Endothelial cell of umbilical vein (primary cell): ENCODE data around the gene DHRS4.
"Not testable (repeated sequence)": the region's sequence is repeated elsewhere in the genome, so short reads cannot be mapped to it uniquely, and the experiment has no call there.

Experiments
- EZH2 ChIP-seq: IDR thresholded peaks from 2 replicates; pipeline ENCODE4 v1.6.1; 2012; ENCODE audit warnings: borderline replicate concordance, low read depth, mild to moderate bottlenecking, moderate library complexity, low read length, inconsistent platforms; ENCODE audit not compliant: severe bottlenecking
- GATA2 ChIP-seq: IDR thresholded peaks from 2 replicates; pipeline ENCODE4 v1.7.0; 2011; ENCODE audit warnings: low read depth, mild to moderate bottlenecking, moderate library complexity, mixed read lengths, low read length; ENCODE audit not compliant: insufficient read length, insufficient read depth
- JUN ChIP-seq: IDR thresholded peaks from 2 replicates; pipeline ENCODE4 v1.6.1; 2011; ENCODE audit warnings: borderline replicate concordance, low read depth; ENCODE audit not compliant: insufficient read length, insufficient read depth
- MYC ChIP-seq: IDR thresholded peaks from one replicate; pipeline ENCODE4 v1.6.1; 2011; ENCODE audit warnings: mild to moderate bottlenecking, low read depth, low read length
- POLR2A ChIP-seq: IDR thresholded peaks from 2 replicates; pipeline ENCODE4 v1.6.1; 2012; ENCODE audit warnings: low read depth, mild to moderate bottlenecking, control low read depth, low read length
- POLR2AphosphoS5 ChIP-seq: IDR thresholded peaks from 2 replicates; pipeline ENCODE4 v1.6.1; 2012; ENCODE audit warnings: low read depth, mild to moderate bottlenecking, control low read depth, low read length, moderate library complexity; ENCODE audit not compliant: insufficient read depth
- TF ChIP-seq, protein P1 (sequence below), 2 donors: IDR thresholded peaks; 1 replicate in 1 of 2; 2 replicates in 1 of 2; pipeline ENCODE4 v1.5.1; 2011; ENCODE audit warnings: low read length in 2 of 2, mild to moderate bottlenecking in 2 of 2, moderate library complexity in 2 of 2, control low read depth in 1 of 2, inconsistent platforms in 1 of 2, low read depth in 1 of 2; ENCODE audit not compliant: insufficient read depth in 1 of 2; ENCODE audit errors: extremely low read depth in 1 of 2

DNA sequence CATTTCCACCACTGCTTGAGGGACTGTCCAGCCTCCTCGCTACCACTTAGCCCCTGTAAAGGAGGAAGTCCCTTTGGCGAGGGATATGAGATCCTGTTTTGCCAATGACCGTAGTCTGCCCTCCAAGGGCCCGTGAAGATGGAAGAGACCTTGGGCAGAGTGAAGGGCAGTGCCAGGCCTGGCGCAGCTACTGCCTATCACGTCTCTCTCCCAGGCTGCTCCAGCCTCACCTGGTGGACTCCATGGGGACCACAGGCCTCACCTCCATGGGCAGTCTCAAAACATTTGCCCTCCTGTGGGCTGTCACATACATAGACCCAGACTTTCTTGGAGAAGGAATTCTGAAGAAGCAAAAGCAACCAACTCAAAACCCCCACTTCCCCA, 34.6 kb downstream of the DHRS4 start:
- TF ChIP-seq, protein P1, sequence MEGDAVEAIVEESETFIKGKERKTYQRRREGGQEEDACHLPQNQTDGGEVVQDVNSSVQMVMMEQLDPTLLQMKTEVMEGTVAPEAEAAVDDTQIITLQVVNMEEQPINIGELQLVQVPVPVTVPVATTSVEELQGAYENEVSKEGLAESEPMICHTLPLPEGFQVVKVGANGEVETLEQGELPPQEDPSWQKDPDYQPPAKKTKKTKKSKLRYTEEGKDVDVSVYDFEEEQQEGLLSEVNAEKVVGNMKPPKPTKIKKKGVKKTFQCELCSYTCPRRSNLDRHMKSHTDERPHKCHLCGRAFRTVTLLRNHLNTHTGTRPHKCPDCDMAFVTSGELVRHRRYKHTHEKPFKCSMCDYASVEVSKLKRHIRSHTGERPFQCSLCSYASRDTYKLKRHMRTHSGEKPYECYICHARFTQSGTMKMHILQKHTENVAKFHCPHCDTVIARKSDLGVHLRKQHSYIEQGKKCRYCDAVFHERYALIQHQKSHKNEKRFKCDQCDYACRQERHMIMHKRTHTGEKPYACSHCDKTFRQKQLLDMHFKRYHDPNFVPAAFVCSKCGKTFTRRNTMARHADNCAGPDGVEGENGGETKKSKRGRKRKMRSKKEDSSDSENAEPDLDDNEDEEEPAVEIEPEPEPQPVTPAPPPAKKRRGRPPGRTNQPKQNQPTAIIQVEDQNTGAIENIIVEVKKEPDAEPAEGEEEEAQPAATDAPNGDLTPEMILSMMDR (IDR thresholded peaks at IDR 0.05; ENCODE audit: extremely low read depth in 1 of 2, insufficient read depth in 1 of 2, low read depth in 1 of 2, low read length in 2 of 2), result not testable (repeated sequence)
- TF ChIP-seq MYC, EZH2, JUN, POLR2A, GATA2, POLR2AphosphoS5: not testable (repeated sequence)
